PFSK-1 (cell line): ENCODE data around the gene ALDH3B1.

Source experiments
- POLR2AphosphoS5 ChIP-seq: IDR thresholded peaks from 2 replicates; pipeline ENCODE4 v1.6.1; 2012; ENCODE audit warnings: low read depth, mild to moderate bottlenecking, control low read depth, low read length, moderate library complexity
- REST ChIP-seq, 2 experiments: IDR thresholded peaks; 2 replicates each; pipeline versions ENCODE4 v1.6.1 to v1.8.0; 2011 to 2012; ENCODE audit warnings: low read depth in 2 of 2, low read length in 2 of 2, control low read depth in 1 of 2, inconsistent platforms in 1 of 2, mild to moderate bottlenecking in 1 of 2, moderate library complexity in 1 of 2; ENCODE audit not compliant: insufficient read depth in 1 of 2
- SIN3A ChIP-seq: IDR thresholded peaks from 2 replicates; pipeline ENCODE4 v1.6.1; 2012; ENCODE audit warnings: mild to moderate bottlenecking, low read length, moderate library complexity, borderline replicate concordance; ENCODE audit not compliant: insufficient read depth
- TAF1 ChIP-seq: IDR thresholded peaks from 2 replicates; pipeline ENCODE4 v1.6.1; 2012; ENCODE audit warnings: low read length, control low read depth, borderline replicate concordance; ENCODE audit not compliant: insufficient read depth

- TF ChIP-seq POLR2AphosphoS5 (no peak), TAF1 (no peak), SIN3A (no peak), REST (IDR thresholded peaks at IDR 0.05; ENCODE audit: insufficient read depth in 1 of 2, low read depth in 2 of 2, low read length in 2 of 2) (no peak)
Observed at GRCh38 chr11:68014947-68015447, 4.9 kb downstream of the ALDH3B1 start.
